ENCODE results near the gene SPATA24.

The SPATA24 gene, protein sequence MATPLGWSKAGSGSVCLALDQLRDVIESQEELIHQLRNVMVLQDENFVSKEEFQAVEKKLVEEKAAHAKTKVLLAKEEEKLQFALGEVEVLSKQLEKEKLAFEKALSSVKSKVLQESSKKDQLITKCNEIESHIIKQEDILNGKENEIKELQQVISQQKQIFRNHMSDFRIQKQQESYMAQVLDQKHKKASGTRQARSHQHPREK

DNA sequence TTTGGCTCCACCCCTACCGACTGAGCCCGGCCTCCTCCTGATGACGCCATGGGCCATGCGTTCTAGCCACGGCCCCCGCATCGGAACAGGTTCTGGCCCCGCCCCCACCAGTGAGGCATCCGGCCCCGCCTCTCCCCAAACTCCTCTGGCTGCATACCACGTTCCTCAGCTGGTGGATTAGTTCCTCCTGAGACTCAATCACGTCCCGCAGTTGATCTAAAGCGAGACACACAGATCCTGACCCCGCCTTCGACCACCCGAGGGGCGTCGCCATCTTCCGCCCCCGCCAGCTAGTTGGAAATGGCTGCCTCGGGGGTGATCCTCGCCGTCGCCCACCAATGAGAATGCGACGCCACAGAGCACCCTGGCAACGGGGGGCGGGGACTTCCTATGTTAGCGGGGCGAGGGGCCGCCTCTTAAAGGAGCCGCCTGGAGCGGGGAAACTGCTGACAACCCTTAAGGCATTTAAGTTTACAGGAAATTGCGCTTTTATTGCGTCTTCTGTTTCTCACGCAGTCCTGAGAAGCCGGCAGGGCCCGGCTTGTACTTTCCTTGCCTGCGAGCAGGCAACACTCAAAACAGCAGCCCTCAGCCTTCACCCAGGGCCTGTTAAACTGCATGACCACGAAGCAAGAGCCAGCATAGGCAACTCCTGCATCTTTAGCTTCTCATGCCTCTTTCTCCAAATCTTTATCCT is at the start of gene SPATA24:
SPATA24 (minus strand) TSS at position 303 of the 697 bp plus-strand sequence; CDS start at position 274, 29 bp downstream.
- H4K20me1 ChIP-seq (ENCODE audit: low read depth, low read length): no peaks in the 10 kb centered on the region
- peak within 1 kb of the TSS; percentile 59 for H3K4me3 ChIP-seq (ENCODE audit: insufficient read depth, low read length, poor library complexity, severe bottlenecking)
- TF ChIP-seq EZH2phosphoT487 (conservative IDR thresholded peaks at IDR 0.05; ENCODE audit: low read length): no peak
- TF ChIP-seq, protein P1, sequence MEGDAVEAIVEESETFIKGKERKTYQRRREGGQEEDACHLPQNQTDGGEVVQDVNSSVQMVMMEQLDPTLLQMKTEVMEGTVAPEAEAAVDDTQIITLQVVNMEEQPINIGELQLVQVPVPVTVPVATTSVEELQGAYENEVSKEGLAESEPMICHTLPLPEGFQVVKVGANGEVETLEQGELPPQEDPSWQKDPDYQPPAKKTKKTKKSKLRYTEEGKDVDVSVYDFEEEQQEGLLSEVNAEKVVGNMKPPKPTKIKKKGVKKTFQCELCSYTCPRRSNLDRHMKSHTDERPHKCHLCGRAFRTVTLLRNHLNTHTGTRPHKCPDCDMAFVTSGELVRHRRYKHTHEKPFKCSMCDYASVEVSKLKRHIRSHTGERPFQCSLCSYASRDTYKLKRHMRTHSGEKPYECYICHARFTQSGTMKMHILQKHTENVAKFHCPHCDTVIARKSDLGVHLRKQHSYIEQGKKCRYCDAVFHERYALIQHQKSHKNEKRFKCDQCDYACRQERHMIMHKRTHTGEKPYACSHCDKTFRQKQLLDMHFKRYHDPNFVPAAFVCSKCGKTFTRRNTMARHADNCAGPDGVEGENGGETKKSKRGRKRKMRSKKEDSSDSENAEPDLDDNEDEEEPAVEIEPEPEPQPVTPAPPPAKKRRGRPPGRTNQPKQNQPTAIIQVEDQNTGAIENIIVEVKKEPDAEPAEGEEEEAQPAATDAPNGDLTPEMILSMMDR (IDR thresholded peaks at IDR 0.05; ENCODE audit: insufficient read depth, low read length, poor library complexity, severe bottlenecking): no peak
- H3K27ac ChIP-seq (ENCODE audit: low read depth, low read length): peak within 1 kb of the TSS; percentile 87
- H3K79me2 ChIP-seq (ENCODE audit: insufficient read depth, low read length): no peaks in the 10 kb centered on the region
- H3K9ac ChIP-seq (ENCODE audit: low read length): peak within 1 kb of the TSS; percentile 56
- no peaks in the 10 kb centered on the region for H3K36me3 ChIP-seq (ENCODE audit: low read length)
- peak within 1 kb of the TSS; percentile 77 for H3K4me2 ChIP-seq (ENCODE audit: low read depth, low read length, poor library complexity, severe bottlenecking)
- no peaks in the 10 kb centered on the region for H3K27me3 ChIP-seq (ENCODE audit: low read length)
- H3K9me3 ChIP-seq (ENCODE audit: insufficient read depth, low read length): no peaks in the 10 kb centered on the region
- H3F3A ChIP-seq (ENCODE audit: insufficient read depth): peaks cover 6% of the 10 kb centered on the region
- peak within 1 kb of the TSS; percentile 97 for H2AFZ ChIP-seq (ENCODE audit: low read depth, low read length, severe bottlenecking)
- H3K9me2 ChIP-seq (replicated peaks; ENCODE audit: insufficient read depth, low read length): no peaks in the 10 kb centered on the region

DNA sequence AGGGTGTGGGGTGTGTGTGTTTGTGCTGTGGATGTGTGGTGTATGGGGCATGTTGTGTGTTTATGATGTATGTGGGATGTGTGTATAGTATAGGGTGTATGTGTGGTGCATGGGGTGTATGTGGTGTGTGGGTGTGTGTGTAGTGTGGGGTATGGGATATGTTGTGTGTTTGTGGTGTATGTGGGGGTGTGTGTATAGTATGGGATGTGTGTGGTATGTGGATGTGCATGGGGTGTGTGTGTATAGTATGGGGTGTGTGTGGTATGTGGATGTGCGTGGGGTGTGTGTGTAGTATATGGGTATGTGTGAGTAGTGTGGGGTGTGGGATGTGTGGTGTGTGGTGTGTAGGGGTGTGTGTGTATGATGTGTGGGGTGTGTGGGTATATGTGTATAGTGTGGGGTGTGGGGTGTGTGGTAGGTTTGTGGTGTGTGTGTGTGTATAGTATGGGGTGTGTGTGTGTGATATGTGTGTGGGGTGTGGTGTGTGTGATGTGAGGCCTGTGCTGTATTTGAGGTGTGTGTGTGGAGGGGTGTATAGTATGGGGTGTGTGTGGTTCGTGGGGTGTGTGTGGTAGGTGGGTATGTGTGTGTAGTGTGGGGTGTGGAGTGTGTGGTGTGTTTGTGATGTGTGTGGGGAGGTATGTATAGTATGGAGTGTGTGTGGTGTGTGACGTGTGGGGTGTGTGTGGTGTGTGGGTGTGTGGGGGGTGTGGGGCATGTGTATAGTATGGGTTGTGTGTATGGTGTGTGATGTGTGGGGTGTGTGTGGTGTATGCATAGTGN is 48.2 kb upstream of the SPATA24 start:
- Histone ChIP-seq H3K79me2 (ENCODE audit: insufficient read depth, low read length) (no peaks in the 10 kb centered on the region), H3K27ac (ENCODE audit: low read depth, low read length) (no peak overlapping the region), H3F3A (ENCODE audit: insufficient read depth) (no peaks in the 10 kb centered on the region), H3K4me2 (ENCODE audit: low read depth, low read length, poor library complexity, severe bottlenecking) (no peak overlapping the region), H3K36me3 (ENCODE audit: low read length) (no peaks in the 10 kb centered on the region), H2AFZ (ENCODE audit: low read depth, low read length, severe bottlenecking) (no peak overlapping the region), H3K9me3 (ENCODE audit: insufficient read depth, low read length) (no peaks in the 10 kb centered on the region), H3K27me3 (ENCODE audit: low read length) (no peaks in the 10 kb centered on the region), H3K9me2 (replicated peaks; ENCODE audit: insufficient read depth, low read length) (no peaks in the 10 kb centered on the region), H4K20me1 (ENCODE audit: low read depth, low read length) (no peaks in the 10 kb centered on the region), H3K9ac (ENCODE audit: low read length) (no peak overlapping the region), H3K4me3 (ENCODE audit: insufficient read depth, low read length, poor library complexity, severe bottlenecking) (no peak overlapping the region)
- TF ChIP-seq, protein P1 (IDR thresholded peaks at IDR 0.05; ENCODE audit: insufficient read depth, low read length, poor library complexity, severe bottlenecking): no peak
- no peak for TF ChIP-seq EZH2phosphoT487 (conservative IDR thresholded peaks at IDR 0.05; ENCODE audit: low read length)

DNA sequence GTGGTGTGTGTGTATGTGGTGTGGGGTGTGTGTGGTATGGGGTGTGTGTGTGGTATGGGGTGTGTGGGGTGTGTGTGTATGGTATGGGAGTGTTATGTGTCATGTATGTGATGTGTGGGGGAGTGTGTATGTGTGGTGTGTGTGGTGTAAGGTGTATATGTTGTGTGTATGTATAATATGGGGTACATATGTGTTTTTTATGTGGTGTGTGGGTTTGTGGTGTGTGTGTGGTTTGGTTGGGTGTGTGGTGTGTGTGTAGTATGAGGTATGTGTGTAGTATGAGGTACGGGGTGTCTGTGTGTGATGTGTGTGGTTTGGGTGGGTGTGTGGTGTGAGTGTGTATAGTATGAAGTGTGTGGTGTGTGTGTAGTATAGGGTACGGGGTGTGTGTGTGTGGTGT is 47.3 kb upstream of the SPATA24 start:
- Histone ChIP-seq H3K4me2 (ENCODE audit: low read depth, low read length, poor library complexity, severe bottlenecking) (no peak overlapping the region), H3F3A (ENCODE audit: insufficient read depth) (no peaks in the 10 kb centered on the region), H3K9ac (ENCODE audit: low read length) (no peak overlapping the region), H2AFZ (ENCODE audit: low read depth, low read length, severe bottlenecking) (no peak overlapping the region), H4K20me1 (ENCODE audit: low read depth, low read length) (no peaks in the 10 kb centered on the region), H3K79me2 (ENCODE audit: insufficient read depth, low read length) (no peaks in the 10 kb centered on the region), H3K9me2 (replicated peaks; ENCODE audit: insufficient read depth, low read length) (no peaks in the 10 kb centered on the region), H3K36me3 (ENCODE audit: low read length) (no peaks in the 10 kb centered on the region), H3K27ac (ENCODE audit: low read depth, low read length) (no peak overlapping the region), H3K4me3 (ENCODE audit: insufficient read depth, low read length, poor library complexity, severe bottlenecking) (no peak overlapping the region), H3K27me3 (ENCODE audit: low read length) (no peaks in the 10 kb centered on the region), H3K9me3 (ENCODE audit: insufficient read depth, low read length) (no peaks in the 10 kb centered on the region)
- TF ChIP-seq EZH2phosphoT487 (conservative IDR thresholded peaks at IDR 0.05; ENCODE audit: low read length): no peak
- TF ChIP-seq, protein P1 (IDR thresholded peaks at IDR 0.05; ENCODE audit: insufficient read depth, low read length, poor library complexity, severe bottlenecking): no peak
